ENCODE results near the gene KCNJ10. TPM values are rescaled to one million over a fixed set of nuclear protein-coding genes. Genes with fewer than 3 reads are reported as not detected.

KCNJ10 gene
- total and polyA plus RNA-seq, 2 donors (not counting 3 experiments of a cell fraction or from before 2014, with no cell fraction given), result not detected

DNA sequence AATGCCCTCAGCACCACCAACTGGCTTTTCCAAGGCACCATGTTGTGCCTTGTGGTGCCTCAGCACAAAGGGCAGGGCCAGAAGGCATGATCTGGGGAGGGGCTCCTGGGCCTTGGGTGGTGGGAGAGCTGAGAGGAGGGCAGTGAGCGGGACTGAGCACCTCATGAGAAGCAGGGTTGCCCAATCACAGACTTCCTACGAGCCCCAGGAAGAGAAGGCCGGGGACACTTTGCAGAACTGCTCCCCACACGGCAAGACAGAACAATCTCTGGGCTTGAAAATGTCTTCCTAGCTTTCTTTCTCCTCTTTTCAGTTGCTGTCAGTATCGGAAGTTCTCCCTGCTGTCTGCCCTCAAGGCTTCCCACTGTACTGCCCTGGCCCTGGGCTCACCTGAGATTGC is 6.8 kb downstream of the KCNJ10 start:
- no TSS peak for BruUV-seq (replicated peaks)
- TF ChIP-seq JUN (IDR thresholded peaks at IDR 0.05; ENCODE audit: borderline replicate concordance, insufficient read depth, insufficient read length, low read depth) (no peak), GATA2 (IDR thresholded peaks at IDR 0.05; ENCODE audit: insufficient read depth, insufficient read length, low read depth, low read length) (no peak), EZH2 (IDR thresholded peaks at IDR 0.05; ENCODE audit: borderline replicate concordance, low read depth, low read length, severe bottlenecking) (no peak), POLR2A (IDR thresholded peaks at IDR 0.05; ENCODE audit: low read depth, low read length) (no peak), POLR2AphosphoS5 (IDR thresholded peaks at IDR 0.05; ENCODE audit: insufficient read depth, low read depth, low read length) (no peak), FOS (IDR thresholded peaks at IDR 0.05; ENCODE audit: borderline replicate concordance, insufficient read depth, low read length) (no peak), MYC (IDR thresholded peaks at IDR 0.05; ENCODE audit: low read depth, low read length) (no peak)
- TF ChIP-seq, protein P1, sequence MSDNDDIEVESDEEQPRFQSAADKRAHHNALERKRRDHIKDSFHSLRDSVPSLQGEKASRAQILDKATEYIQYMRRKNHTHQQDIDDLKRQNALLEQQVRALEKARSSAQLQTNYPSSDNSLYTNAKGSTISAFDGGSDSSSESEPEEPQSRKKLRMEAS (IDR thresholded peaks at IDR 0.05; ENCODE audit: insufficient read depth, insufficient read length), result no peak
- TF ChIP-seq, protein P2, sequence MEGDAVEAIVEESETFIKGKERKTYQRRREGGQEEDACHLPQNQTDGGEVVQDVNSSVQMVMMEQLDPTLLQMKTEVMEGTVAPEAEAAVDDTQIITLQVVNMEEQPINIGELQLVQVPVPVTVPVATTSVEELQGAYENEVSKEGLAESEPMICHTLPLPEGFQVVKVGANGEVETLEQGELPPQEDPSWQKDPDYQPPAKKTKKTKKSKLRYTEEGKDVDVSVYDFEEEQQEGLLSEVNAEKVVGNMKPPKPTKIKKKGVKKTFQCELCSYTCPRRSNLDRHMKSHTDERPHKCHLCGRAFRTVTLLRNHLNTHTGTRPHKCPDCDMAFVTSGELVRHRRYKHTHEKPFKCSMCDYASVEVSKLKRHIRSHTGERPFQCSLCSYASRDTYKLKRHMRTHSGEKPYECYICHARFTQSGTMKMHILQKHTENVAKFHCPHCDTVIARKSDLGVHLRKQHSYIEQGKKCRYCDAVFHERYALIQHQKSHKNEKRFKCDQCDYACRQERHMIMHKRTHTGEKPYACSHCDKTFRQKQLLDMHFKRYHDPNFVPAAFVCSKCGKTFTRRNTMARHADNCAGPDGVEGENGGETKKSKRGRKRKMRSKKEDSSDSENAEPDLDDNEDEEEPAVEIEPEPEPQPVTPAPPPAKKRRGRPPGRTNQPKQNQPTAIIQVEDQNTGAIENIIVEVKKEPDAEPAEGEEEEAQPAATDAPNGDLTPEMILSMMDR (IDR thresholded peaks at IDR 0.05; ENCODE audit: extremely low read depth in 1 of 2, insufficient read depth in 1 of 2, low read depth in 1 of 2, low read length in 2 of 2), result no peak
- ChIA-PET POLR2A (no interaction called here), CTCF (interaction anchor here (0.9 to 1.6 kb wide), 4 partner anchors 9 to 365 kb away, joined by 3 to 4 read pairs (median 3); no protein-coding TSS in a partner anchor)
- Histone ChIP-seq H2AFZ (ENCODE audit: low read depth, low read length) (no peak overlapping the region), H4K20me1 (replicated peaks; ENCODE audit: control insufficient read depth, extremely low read depth, insufficient read depth, low read length) (no peaks in the 10 kb centered on the region), H3K4me2 (ENCODE audit: insufficient read depth, low read length) (no peak overlapping the region), H3K9ac (replicated peaks; ENCODE audit: extremely low read depth, insufficient read depth, low read length) (no peak overlapping the region), H3K9me3 (replicated peaks; ENCODE audit: control insufficient read depth, insufficient read depth, low read length) (no peaks in the 10 kb centered on the region), H3K4me1 (ENCODE audit: control insufficient read depth, extremely low read depth, insufficient read depth, low read length) (no peaks in the 10 kb centered on the region), H3K27me3 (ENCODE audit: control insufficient read depth in 2 of 2, insufficient read depth in 2 of 2, low read length in 2 of 2) (peaks cover 5 to 13% of the 10 kb centered on the region in 2 experiments), H3K4me3 (replicated peaks in 1 of 3; ENCODE audit: insufficient read depth in 1 of 3, low read depth in 1 of 3, low read length in 3 of 3) (no peak overlapping the region), H3K27ac (ENCODE audit: insufficient read depth, low read depth, low read length) (no peak overlapping the region), H3K36me3 (ENCODE audit: control insufficient read depth in 2 of 2, extremely low read depth in 1 of 2, insufficient read depth in 2 of 2, low read length in 2 of 2) (no peaks in the 10 kb centered on the region), H3K79me2 (ENCODE audit: control insufficient read depth, insufficient read depth, low read length) (no peaks in the 10 kb centered on the region), H3K9me1 (replicated peaks; ENCODE audit: control insufficient read depth, extremely low read depth, insufficient read depth, low read length) (no peaks in the 10 kb centered on the region)
- dilution Hi-C loops (cut with MboI; ENCODE audit: extremely low pct_ligation_motif_present, low sequenced_read_pairs) (no loop called here), intact Hi-C loops (cut with micrococcal nuclease) (no loop called here)
- DNase-seq (ENCODE audit: low read depth, low spot score) (no peak), FAIRE-seq (no peak)

Data from endothelial cell of umbilical vein (primary cell).